Smooth muscle cell (in vitro differentiated cells): Measurements from ENCODE around the gene CD40. TPM values are rescaled to one million over a fixed set of nuclear protein-coding genes. Genes with fewer than 3 reads are reported as not detected.

Experiments
- DNase-seq: peaks from one replicate; lab custom pipeline; 2025; ENCODE audit not compliant: unreplicated experiment; lab: John Stamatoyannopoulos, UW
- H2AFZ ChIP-seq: fragments of 200-600 bp; sonication (generic); 2 replicates; pipeline ENCODE4 v1.6.0; 2016; ENCODE audit warnings: antibody characterized with exemption, low read depth, mild to moderate bottlenecking
- H3F3A ChIP-seq: fragments of 200-600 bp; sonication (generic); 2 replicates; pipeline ENCODE4 v1.6.0; 2017; ENCODE audit warnings: antibody characterized with exemption, low read depth
- H3K27ac ChIP-seq: fragments of 200-600 bp; sonication (generic); 2 replicates; pipeline ENCODE4 v1.5.1; 2016; ENCODE audit warnings: low read depth, mild to moderate bottlenecking
- H3K27me3 ChIP-seq: fragments of 200-600 bp; sonication (generic); 2 replicates; pipeline ENCODE4 v1.6.1; 2016; ENCODE audit warnings: low read depth, mild to moderate bottlenecking
- H3K36me3 ChIP-seq: fragments of 200-600 bp; sonication (generic); 2 replicates; pipeline ENCODE4 v1.5.1; 2016; ENCODE audit warnings: low read depth
- H3K4me1 ChIP-seq: fragments of 200-600 bp; sonication (generic); 2 replicates; pipeline ENCODE4 v1.5.1; 2016; ENCODE audit warnings: low read depth
- H3K4me2 ChIP-seq: fragments of 200-600 bp; sonication (generic); 2 replicates; pipeline ENCODE4 v1.6.0; 2016; ENCODE audit warnings: mild to moderate bottlenecking
- H3K4me3 ChIP-seq: fragments of 200-600 bp; sonication (generic); 2 replicates; pipeline ENCODE4 v1.5.1; 2016; ENCODE audit warnings: mild to moderate bottlenecking
- H3K79me2 ChIP-seq: fragments of 200-600 bp; sonication (generic); 2 replicates; pipeline ENCODE4 v1.6.0; 2016; ENCODE audit warnings: low read depth, mild to moderate bottlenecking
- H3K9ac ChIP-seq: fragments of 200-600 bp; sonication (generic); 2 replicates; pipeline ENCODE4 v1.6.0; 2016; ENCODE audit warnings: low read depth
- H3K9me3 ChIP-seq: fragments of 200-600 bp; sonication (generic); replicated peaks from 2 replicates; pipeline ENCODE4 v1.5.1; 2016; ENCODE audit warnings: low read depth
- H4K20me1 ChIP-seq: fragments of 200-600 bp; sonication (generic); 2 replicates; pipeline ENCODE4 v1.6.0; 2016; ENCODE audit warnings: low read depth
- CTCF ChIP-seq: fragments of 200-600 bp; sonication (generic); IDR thresholded peaks from 2 replicates; pipeline ENCODE4 v1.5.1; 2017; ENCODE audit warnings: borderline replicate concordance, mild to moderate bottlenecking, antibody characterized with exemption; ENCODE audit not compliant: insufficient read depth, poor library complexity, severe bottlenecking
- WGBS: methylation state at CpG from one replicate; pipeline ENCODE4 v1.1.7; 2016; ENCODE audit warnings: low lambda C conversion rate; 5-methylcytosine and 5-hydroxymethylcytosine counted together
- polyA plus RNA-seq: library from polyadenylated mRNA; unstranded; fragments of >200 nt; fragmentation: Nextera tagmentation; extraction: Ambion mirVana; gene quantifications from 2 replicates; pipeline ENCODE4 v1.2.1, GENCODE V29; 2016
- total RNA-seq: library from RNA; depleted of rRNA; stranded (reverse); fragments of >200 nt; gene quantifications from 2 replicates; pipeline ENCODE4 v1.2.3, GENCODE V29; 2014

The CD40 gene
- total and polyA plus RNA-seq, 2 experiments from 2014 or later = 13.8 to 27.4 TPM

- no peaks in the 10 kb centered on the region for H4K20me1 ChIP-seq
- no peak overlapping the region for H2AFZ ChIP-seq
- WGBS = 7% methylated on average over 40 of the region's 77 CpGs
Observed at GRCh38 chr20:46174469-46175126, 56.5 kb downstream of the CD40 start.

GRCh38 chr20:46175127-46175494, 57.0 kb downstream of the CD40 start:
- H3K27me3 ChIP-seq = peaks cover 65% of the 10 kb centered on the region
- no peaks in the 10 kb centered on the region for H3K4me1 ChIP-seq
- no peak overlapping the region for H3K4me2 ChIP-seq
- WGBS = 91% methylated on average over 4 of the region's 4 CpGs
- no peak for TF ChIP-seq CTCF
- no peaks in the 10 kb centered on the region for H3F3A ChIP-seq
- no peaks in the 10 kb centered on the region for H3K36me3 ChIP-seq
- no peaks in the 10 kb centered on the region for H3K79me2 ChIP-seq
- no peak overlapping the region for H3K27ac ChIP-seq
- no peak overlapping the region for H2AFZ ChIP-seq
- no peaks in the 10 kb centered on the region for H4K20me1 ChIP-seq
- no peaks in the 10 kb centered on the region for H3K9me3 ChIP-seq
- no peak overlapping the region for H3K4me3 ChIP-seq
- no peak for DNase-seq
- H3K9ac ChIP-seq = no peak overlapping the region

More at GRCh38 chr20:46174469-46175126, 56.5 kb downstream of the CD40 start:
- no peak overlapping the region for H3K9ac ChIP-seq
- H3K79me2 ChIP-seq = no peaks in the 10 kb centered on the region
- no peaks in the 10 kb centered on the region for H3K4me1 ChIP-seq
- peak; percentile 7 for DNase-seq
- H3K9me3 ChIP-seq = no peaks in the 10 kb centered on the region
- H3K4me3 ChIP-seq = no peak overlapping the region
- no peaks in the 10 kb centered on the region for H3F3A ChIP-seq
- H3K4me2 ChIP-seq = no peak overlapping the region
- TF ChIP-seq CTCF = peak; percentile 65
- no peak overlapping the region for H3K27ac ChIP-seq
- H3K27me3 ChIP-seq = peaks cover 68% of the 10 kb centered on the region
- H3K36me3 ChIP-seq = no peaks in the 10 kb centered on the region

- no peak for DNase-seq
- Histone ChIP-seq H2AFZ (no peak overlapping the region), H3K27ac (no peak overlapping the region), H3K4me2 (no peak overlapping the region), H3K36me3 (no peaks in the 10 kb centered on the region), H3K9ac (no peak overlapping the region), H3K9me3 (no peaks in the 10 kb centered on the region), H4K20me1 (no peaks in the 10 kb centered on the region), H3K79me2 (no peaks in the 10 kb centered on the region), H3K27me3 (peaks cover 63% of the 10 kb centered on the region), H3K4me3 (no peak overlapping the region), H3F3A (no peaks in the 10 kb centered on the region), H3K4me1 (no peaks in the 10 kb centered on the region)
- 92% methylated on average over 13 of the region's 13 CpGs for WGBS
- TF ChIP-seq CTCF = no peak
Observed at GRCh38 chr20:46176739-46177378, 58.7 kb downstream of the CD40 start.
